Endothelial cell of umbilical vein (primary cell): ENCODE results near the gene ATP10B. TPM values are rescaled to one million over a fixed set of nuclear protein-coding genes. Genes with fewer than 3 reads are reported as not detected.

Experiments used
- BruUV-seq: library from RNA; stranded (reverse); fragments of 400-500 nt; replicated peaks from 2 replicates; lab custom pipeline; 2021; lab: Mats Ljungman, UMichigan
- CTCF ChIA-PET: fragments of 300-600, 350-600 bp; sonication (Branson Sonifier 250); formaldehyde crosslinking; loops from one replicate; lab custom pipeline; 2021; ENCODE audit warnings: antibody characterized with exemption, inconsistent platforms; lab: Charles Lee
- POLR2A ChIA-PET: fragments of 300-600, 350-600 bp; sonication (Branson Sonifier 250); formaldehyde crosslinking; loops from one replicate; lab custom pipeline; 2021; ENCODE audit warnings: antibody characterized with exemption, inconsistent platforms; lab: Charles Lee
- DNase-seq: peaks from one replicate; pipeline ENCODE4 v3.0.0-alpha.2; 2011; ENCODE audit warnings: low read depth, low spot score
- FAIRE-seq: peaks from 2 replicates; lab custom pipeline; 2011; peaks lifted over from hg19 to GRCh38; lab: Jason Lieb, UNC
- H2AFZ ChIP-seq: 2 replicates; pipeline ENCODE4 v1.6.0; 2012; ENCODE audit warnings: low read depth, low read length, control low read depth, inconsistent platforms
- H3K27ac ChIP-seq: 2 replicates; pipeline ENCODE4 v1.5.1; 2011; ENCODE audit warnings: low read depth, mild to moderate bottlenecking, control low read depth, low read length, moderate library complexity; ENCODE audit not compliant: insufficient read depth
- H3K27me3 ChIP-seq, 2 experiments: 2 replicates each; pipeline versions ENCODE4 v1.6.0 to v1.6.1; 2011; ENCODE audit warnings: low read length in 2 of 2, mixed read lengths in 1 of 2; ENCODE audit not compliant: control insufficient read depth in 2 of 2, insufficient read depth in 2 of 2
- H3K36me3 ChIP-seq, 2 experiments: 2 replicates in 1 of 2; 3 replicates in 1 of 2; pipeline ENCODE4 v1.5.1; 2011; ENCODE audit warnings: low read length in 2 of 2, mild to moderate bottlenecking in 1 of 2, moderate library complexity in 1 of 2; ENCODE audit not compliant: control insufficient read depth in 2 of 2, insufficient read depth in 2 of 2; ENCODE audit errors: extremely low read depth in 1 of 2
- H3K4me1 ChIP-seq: 3 replicates; pipeline ENCODE4 v1.5.1; 2011; ENCODE audit warnings: mild to moderate bottlenecking, low read length; ENCODE audit not compliant: control insufficient read depth, insufficient read depth; ENCODE audit errors: extremely low read depth
- H3K4me2 ChIP-seq: 2 replicates; pipeline ENCODE4 v1.6.1; 2011; ENCODE audit warnings: low read length, control low read depth, mixed read lengths; ENCODE audit not compliant: insufficient read depth
- H3K4me3 ChIP-seq, 3 experiments: fragments of 200-600 bp in 1 of 3; sonication (generic), shearing (Covaris generic) in 1 of 3; replicated peaks in 1 of 3; 2 replicates each; pipeline ENCODE4 v1.5.1; 2011 to 2016; ENCODE audit warnings: control low read depth in 3 of 3, low read length in 3 of 3, mild to moderate bottlenecking in 2 of 3, inconsistent platforms in 1 of 3, low read depth in 1 of 3, moderate library complexity in 1 of 3; ENCODE audit not compliant: insufficient read depth in 1 of 3
- H3K79me2 ChIP-seq: 2 replicates; pipeline ENCODE4 v1.6.0; 2012; ENCODE audit warnings: low read length, inconsistent platforms; ENCODE audit not compliant: control insufficient read depth, insufficient read depth
- H3K9ac ChIP-seq: replicated peaks from 2 replicates; pipeline ENCODE3; 2011; ENCODE audit warnings: low read length, control low read depth; ENCODE audit not compliant: insufficient read depth; ENCODE audit errors: extremely low read depth
- H3K9me1 ChIP-seq: replicated peaks from 3 replicates; pipeline ENCODE4 v1.6.0; 2011; ENCODE audit warnings: mild to moderate bottlenecking, low read length; ENCODE audit not compliant: control insufficient read depth, insufficient read depth; ENCODE audit errors: extremely low read depth
- H3K9me3 ChIP-seq: replicated peaks from 2 replicates; pipeline ENCODE4 v1.5.1; 2012; ENCODE audit warnings: low read length, inconsistent platforms; ENCODE audit not compliant: control insufficient read depth, insufficient read depth
- H4K20me1 ChIP-seq: replicated peaks from 2 replicates; pipeline ENCODE3; 2011; ENCODE audit warnings: mild to moderate bottlenecking, low read length; ENCODE audit not compliant: control insufficient read depth, insufficient read depth; ENCODE audit errors: extremely low read depth
- EZH2 ChIP-seq: IDR thresholded peaks from 2 replicates; pipeline ENCODE4 v1.6.1; 2012; ENCODE audit warnings: borderline replicate concordance, low read depth, mild to moderate bottlenecking, moderate library complexity, low read length, inconsistent platforms; ENCODE audit not compliant: severe bottlenecking
- FOS ChIP-seq: IDR thresholded peaks from 2 replicates; pipeline ENCODE4 v1.6.1; 2011; ENCODE audit warnings: mild to moderate bottlenecking, low read length, moderate library complexity, borderline replicate concordance; ENCODE audit not compliant: insufficient read depth
- GATA2 ChIP-seq: IDR thresholded peaks from 2 replicates; pipeline ENCODE4 v1.7.0; 2011; ENCODE audit warnings: low read depth, mild to moderate bottlenecking, moderate library complexity, mixed read lengths, low read length; ENCODE audit not compliant: insufficient read length, insufficient read depth
- JUN ChIP-seq: IDR thresholded peaks from 2 replicates; pipeline ENCODE4 v1.6.1; 2011; ENCODE audit warnings: borderline replicate concordance, low read depth; ENCODE audit not compliant: insufficient read length, insufficient read depth
- MAX ChIP-seq: IDR thresholded peaks from 2 replicates; pipeline ENCODE4 v1.6.1; 2011; ENCODE audit not compliant: insufficient read depth, insufficient read length
- MYC ChIP-seq: IDR thresholded peaks from one replicate; pipeline ENCODE4 v1.6.1; 2011; ENCODE audit warnings: mild to moderate bottlenecking, low read depth, low read length
- POLR2A ChIP-seq: IDR thresholded peaks from 2 replicates; pipeline ENCODE4 v1.6.1; 2012; ENCODE audit warnings: low read depth, mild to moderate bottlenecking, control low read depth, low read length
- POLR2AphosphoS5 ChIP-seq: IDR thresholded peaks from 2 replicates; pipeline ENCODE4 v1.6.1; 2012; ENCODE audit warnings: low read depth, mild to moderate bottlenecking, control low read depth, low read length, moderate library complexity; ENCODE audit not compliant: insufficient read depth
- dilution Hi-C: fragments of 300-500 bp; cut with MboI; formaldehyde crosslinking; loops from one replicate; pipeline ENCODE4 v1.15.0; 2019; ENCODE audit warnings: low sequenced_read_pairs; ENCODE audit not compliant: extremely low pct_ligation_motif_present
- intact Hi-C: fragments of 100-400 bp; cut with micrococcal nuclease; formaldehyde crosslinking; loops from one replicate; pipeline ENCODE4 v1.10.0; 2022
- polyA plus RNA-seq, 4 experiments: library from polyadenylated mRNA; depleted of rRNA in 3 of 4; stranded (reverse) in 3 of 4; unstranded in 1 of 4; fragments of >200 nt; gene quantifications; 2 replicates each; pipeline versions ENCODE4 v1.2.1 to v1.2.3, GENCODE V29; 2011 to 2012; ENCODE audit warnings: missing spikeins in 1 of 4
- total RNA-seq: library from RNA; stranded (reverse); gene quantifications from 2 replicates; pipeline ENCODE4 v1.2.3, GENCODE V29; 2021
- TF ChIP-seq, protein P1 (sequence below), 2 donors: IDR thresholded peaks; 1 replicate in 1 of 2; 2 replicates in 1 of 2; pipeline ENCODE4 v1.5.1; 2011; ENCODE audit warnings: low read length in 2 of 2, mild to moderate bottlenecking in 2 of 2, moderate library complexity in 2 of 2, control low read depth in 1 of 2, inconsistent platforms in 1 of 2, low read depth in 1 of 2; ENCODE audit not compliant: insufficient read depth in 1 of 2; ENCODE audit errors: extremely low read depth in 1 of 2

ATP10B gene
- total and polyA plus RNA-seq, 2 donors (not counting 3 experiments of a cell fraction or from before 2014, with no cell fraction given), result not detected

GRCh38 chr5:160657622-160658458, 194.2 kb downstream of the ATP10B start:
- H3K27me3 ChIP-seq, result no peaks in the 10 kb centered on the region
- no peaks in the 10 kb centered on the region for H3K36me3 ChIP-seq
- no peaks in the 10 kb centered on the region for H4K20me1 ChIP-seq
- DNase-seq, result no peak
- no peaks in the 10 kb centered on the region for H3K9me1 ChIP-seq
- no peak overlapping the region for H3K4me2 ChIP-seq
- dilution Hi-C loops, result no loop called here
- H2AFZ ChIP-seq, result no peak overlapping the region
- no TSS peak for BruUV-seq
- H3K9me3 ChIP-seq, result no peaks in the 10 kb centered on the region
- POLR2A ChIA-PET, result no interaction called here
- intact Hi-C loops, result no loop called here
- TF ChIP-seq JUN, result no peak
- TF ChIP-seq POLR2AphosphoS5, result no peak
- TF ChIP-seq, protein P1, sequence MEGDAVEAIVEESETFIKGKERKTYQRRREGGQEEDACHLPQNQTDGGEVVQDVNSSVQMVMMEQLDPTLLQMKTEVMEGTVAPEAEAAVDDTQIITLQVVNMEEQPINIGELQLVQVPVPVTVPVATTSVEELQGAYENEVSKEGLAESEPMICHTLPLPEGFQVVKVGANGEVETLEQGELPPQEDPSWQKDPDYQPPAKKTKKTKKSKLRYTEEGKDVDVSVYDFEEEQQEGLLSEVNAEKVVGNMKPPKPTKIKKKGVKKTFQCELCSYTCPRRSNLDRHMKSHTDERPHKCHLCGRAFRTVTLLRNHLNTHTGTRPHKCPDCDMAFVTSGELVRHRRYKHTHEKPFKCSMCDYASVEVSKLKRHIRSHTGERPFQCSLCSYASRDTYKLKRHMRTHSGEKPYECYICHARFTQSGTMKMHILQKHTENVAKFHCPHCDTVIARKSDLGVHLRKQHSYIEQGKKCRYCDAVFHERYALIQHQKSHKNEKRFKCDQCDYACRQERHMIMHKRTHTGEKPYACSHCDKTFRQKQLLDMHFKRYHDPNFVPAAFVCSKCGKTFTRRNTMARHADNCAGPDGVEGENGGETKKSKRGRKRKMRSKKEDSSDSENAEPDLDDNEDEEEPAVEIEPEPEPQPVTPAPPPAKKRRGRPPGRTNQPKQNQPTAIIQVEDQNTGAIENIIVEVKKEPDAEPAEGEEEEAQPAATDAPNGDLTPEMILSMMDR (IDR thresholded peaks at IDR 0.05; ENCODE audit: extremely low read depth in 1 of 2, insufficient read depth in 1 of 2, low read depth in 1 of 2, low read length in 2 of 2), result no peak
- no peak for TF ChIP-seq EZH2
- no peak for TF ChIP-seq MYC
- no peak for TF ChIP-seq POLR2A
- no peak for TF ChIP-seq FOS
- TF ChIP-seq MAX, result no peak
- TF ChIP-seq GATA2, result no peak
- H3K27ac ChIP-seq, result no peak overlapping the region
- CTCF ChIA-PET, result no interaction called here
- no peaks in the 10 kb centered on the region for H3K79me2 ChIP-seq
- no peak overlapping the region for H3K9ac ChIP-seq
- no peak for FAIRE-seq
- H3K4me3 ChIP-seq, result no peak overlapping the region
- H3K4me1 ChIP-seq, result no peaks in the 10 kb centered on the region
